GM12874 (cell line): ENCODE measurements around the gene SSC5D.

Experiments
- CTCF ChIP-seq: IDR thresholded peaks from 2 replicates; pipeline ENCODE4 v1.5.1; 2011; ENCODE audit warnings: low read depth, mild to moderate bottlenecking, control low read depth, low read length, moderate library complexity; ENCODE audit not compliant: insufficient read depth

Gene SSC5D

GRCh38 chr19:55482156-55482961 is 5.9 kb upstream of the SSC5D start:
- TF ChIP-seq CTCF = no peak

GRCh38 chr19:55482967-55483705 is 5.1 kb upstream of the SSC5D start:
- no peak for TF ChIP-seq CTCF

- TF ChIP-seq CTCF = no peak
These were observed 4.3 kb upstream of the SSC5D start for GRCh38 chr19:55483706-55484592.

GRCh38 chr19:55484593-55485438 is 3.4 kb upstream of the SSC5D start, which contains the start of gene NAT14:
Gene NAT14, plus strand, starts transcription at chr19:55485188. Its CDS starts 521 bp downstream, at chr19:55485709.
- TF ChIP-seq CTCF = no peak

- TF ChIP-seq CTCF = no peak
These were observed 2.7 kb upstream of the SSC5D start for GRCh38 chr19:55485439-55486011.

GRCh38 chr19:55486043-55486970 is 1.9 kb upstream of the SSC5D start:
- no peak for TF ChIP-seq CTCF
